GM10266 (cell line): ENCODE measurements around the gene ACBD3.

ENCODE experiments used
- DNase-seq: peaks from one replicate; pipeline ENCODE4 v3.0.0; 2012; ENCODE audit errors: extremely low spot score
- TF ChIP-seq, protein P1 (sequence below): IDR thresholded peaks from 2 replicates; pipeline ENCODE4 v1.5.1; 2012; ENCODE audit warnings: mild to moderate bottlenecking, low read depth; ENCODE audit not compliant: control insufficient read depth, insufficient read depth; ENCODE audit errors: missing control alignments

Gene ACBD3

DNA sequence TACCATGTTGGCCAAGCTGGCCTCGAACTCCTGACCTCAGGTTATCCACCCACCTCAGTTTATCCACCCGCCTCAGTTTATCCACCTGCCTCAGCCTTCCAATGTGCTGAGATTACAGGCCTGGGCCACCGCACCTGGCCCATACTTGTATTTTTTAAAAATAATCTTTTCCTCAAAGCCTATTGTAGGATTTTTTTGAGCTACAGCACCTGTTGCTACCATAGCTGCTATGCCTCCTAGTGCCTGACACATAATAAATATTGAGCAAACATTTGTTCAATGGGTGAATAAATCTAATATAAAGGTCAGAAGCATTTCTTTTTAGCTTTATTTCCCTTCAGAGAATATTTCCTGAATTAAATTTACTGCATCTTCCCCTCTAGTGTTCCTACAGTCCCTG, 15.7 kb upstream of the ACBD3 start:
- TF ChIP-seq, protein P1, sequence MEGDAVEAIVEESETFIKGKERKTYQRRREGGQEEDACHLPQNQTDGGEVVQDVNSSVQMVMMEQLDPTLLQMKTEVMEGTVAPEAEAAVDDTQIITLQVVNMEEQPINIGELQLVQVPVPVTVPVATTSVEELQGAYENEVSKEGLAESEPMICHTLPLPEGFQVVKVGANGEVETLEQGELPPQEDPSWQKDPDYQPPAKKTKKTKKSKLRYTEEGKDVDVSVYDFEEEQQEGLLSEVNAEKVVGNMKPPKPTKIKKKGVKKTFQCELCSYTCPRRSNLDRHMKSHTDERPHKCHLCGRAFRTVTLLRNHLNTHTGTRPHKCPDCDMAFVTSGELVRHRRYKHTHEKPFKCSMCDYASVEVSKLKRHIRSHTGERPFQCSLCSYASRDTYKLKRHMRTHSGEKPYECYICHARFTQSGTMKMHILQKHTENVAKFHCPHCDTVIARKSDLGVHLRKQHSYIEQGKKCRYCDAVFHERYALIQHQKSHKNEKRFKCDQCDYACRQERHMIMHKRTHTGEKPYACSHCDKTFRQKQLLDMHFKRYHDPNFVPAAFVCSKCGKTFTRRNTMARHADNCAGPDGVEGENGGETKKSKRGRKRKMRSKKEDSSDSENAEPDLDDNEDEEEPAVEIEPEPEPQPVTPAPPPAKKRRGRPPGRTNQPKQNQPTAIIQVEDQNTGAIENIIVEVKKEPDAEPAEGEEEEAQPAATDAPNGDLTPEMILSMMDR, result no peak

DNA sequence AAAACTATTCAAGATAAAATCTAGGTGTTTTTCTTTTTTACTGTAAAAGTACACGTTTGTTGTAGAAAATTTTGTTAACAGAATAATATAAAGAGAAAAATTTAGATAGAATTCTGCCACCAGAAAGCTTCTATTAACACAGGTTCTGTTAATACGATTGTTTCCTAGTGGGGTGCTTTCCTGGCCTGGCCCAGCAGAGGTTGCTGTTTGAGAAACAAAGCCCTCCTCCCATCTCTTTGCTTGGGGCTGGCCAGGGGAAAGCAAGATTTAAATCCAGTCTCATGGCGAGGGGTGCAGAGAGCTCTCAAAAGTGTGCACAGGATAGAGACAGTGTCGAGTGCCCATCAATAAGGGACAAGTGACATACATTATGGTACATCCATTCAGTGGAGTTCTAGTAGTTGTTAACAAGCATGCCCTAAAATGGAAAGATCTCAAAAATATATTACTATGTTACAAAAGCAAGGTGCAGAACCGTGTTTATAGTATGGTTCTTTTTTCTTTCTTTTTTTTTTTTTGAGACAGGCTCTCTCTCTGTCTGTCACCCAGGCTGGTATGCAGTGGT, 14.6 kb upstream of the ACBD3 start:
- peak; percentile 60 for DNase-seq
- TF ChIP-seq, protein P1, result peak; percentile 64

More for the DNA sequence above, 15.7 kb upstream of the ACBD3 start:
- no peak for DNase-seq

DNA sequence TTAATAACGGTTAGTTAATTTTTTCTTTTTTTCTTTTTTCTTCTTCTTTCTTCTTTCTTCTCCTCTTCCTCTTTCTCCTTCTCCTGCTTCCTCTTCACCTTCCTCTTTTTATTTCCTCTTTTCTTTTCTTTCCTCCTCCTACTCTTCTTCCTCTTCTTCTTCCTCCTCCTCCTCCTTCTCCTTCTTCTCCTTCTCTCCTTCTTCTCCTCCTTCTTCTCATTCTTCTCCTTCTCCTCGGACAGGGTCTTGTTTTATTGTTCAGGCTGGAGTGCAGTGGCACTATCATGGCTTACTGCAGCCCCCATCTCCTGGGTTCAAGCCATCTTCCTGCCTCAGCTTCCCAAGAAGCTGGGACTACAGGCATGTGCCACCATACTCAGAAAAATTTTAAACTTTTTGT, 13.4 kb upstream of the ACBD3 start:
- TF ChIP-seq, protein P1, result no peak
- DNase-seq, result no peak

DNA sequence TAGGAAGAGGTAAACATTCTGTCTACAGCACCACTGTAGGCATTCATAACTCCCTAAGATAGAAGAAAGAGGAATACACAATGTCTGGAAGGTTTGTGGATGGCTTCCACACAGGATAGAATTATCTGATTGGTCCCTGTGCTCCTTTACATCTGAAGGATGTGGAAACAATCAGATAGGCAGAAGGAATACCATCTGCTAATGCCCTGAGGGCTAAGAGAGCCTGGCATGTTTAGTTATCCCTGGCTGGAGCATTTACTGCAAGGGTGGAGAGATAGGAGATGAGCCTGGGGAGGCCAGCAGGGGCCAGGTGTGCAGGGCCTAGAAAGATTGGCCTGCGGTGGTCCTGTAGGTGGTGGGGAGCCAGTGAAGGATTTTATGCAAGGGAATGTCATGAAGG, 8.6 kb upstream of the ACBD3 start:
- TF ChIP-seq, protein P1, result no peak
- DNase-seq, result no peak

DNA sequence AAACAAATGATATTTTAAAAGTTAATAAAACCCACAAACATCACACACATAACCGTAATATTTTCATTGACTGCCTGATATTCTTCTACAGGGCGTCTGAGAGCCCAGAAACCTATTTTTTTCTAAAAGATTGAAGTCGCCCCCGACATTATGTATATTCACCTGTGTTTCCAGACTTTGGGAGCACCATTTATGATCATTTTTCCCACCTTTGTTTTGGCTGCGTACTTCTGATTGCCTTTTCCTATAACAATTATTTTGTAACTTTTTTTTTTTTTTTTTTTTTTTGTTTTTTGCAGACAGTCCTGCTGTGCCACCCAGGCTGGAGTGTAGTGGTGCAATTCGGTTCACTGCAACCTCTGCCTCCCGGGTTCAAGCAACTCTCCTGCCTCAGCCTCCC, 839 bp upstream of the ACBD3 start:
- TF ChIP-seq, protein P1, result no peak
- no peak for DNase-seq

DNA sequence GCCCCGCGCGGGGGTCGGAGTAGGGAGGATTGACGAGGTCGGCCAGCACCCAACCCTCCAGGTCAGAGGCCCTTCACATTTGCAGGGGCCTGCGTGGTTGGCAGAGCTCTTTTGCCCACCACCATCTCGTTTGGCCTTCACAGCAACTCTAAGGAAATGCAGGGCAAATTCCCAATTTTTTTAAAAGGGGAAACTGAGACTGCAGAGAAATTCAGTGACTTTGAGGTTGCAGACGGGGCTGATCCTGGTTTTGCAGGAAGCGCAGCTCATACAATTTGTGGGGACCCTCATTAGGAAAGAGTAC, 430 bp upstream of the ACBD3 start:
- TF ChIP-seq, protein P1, result no peak
- DNase-seq, result no peak

DNA sequence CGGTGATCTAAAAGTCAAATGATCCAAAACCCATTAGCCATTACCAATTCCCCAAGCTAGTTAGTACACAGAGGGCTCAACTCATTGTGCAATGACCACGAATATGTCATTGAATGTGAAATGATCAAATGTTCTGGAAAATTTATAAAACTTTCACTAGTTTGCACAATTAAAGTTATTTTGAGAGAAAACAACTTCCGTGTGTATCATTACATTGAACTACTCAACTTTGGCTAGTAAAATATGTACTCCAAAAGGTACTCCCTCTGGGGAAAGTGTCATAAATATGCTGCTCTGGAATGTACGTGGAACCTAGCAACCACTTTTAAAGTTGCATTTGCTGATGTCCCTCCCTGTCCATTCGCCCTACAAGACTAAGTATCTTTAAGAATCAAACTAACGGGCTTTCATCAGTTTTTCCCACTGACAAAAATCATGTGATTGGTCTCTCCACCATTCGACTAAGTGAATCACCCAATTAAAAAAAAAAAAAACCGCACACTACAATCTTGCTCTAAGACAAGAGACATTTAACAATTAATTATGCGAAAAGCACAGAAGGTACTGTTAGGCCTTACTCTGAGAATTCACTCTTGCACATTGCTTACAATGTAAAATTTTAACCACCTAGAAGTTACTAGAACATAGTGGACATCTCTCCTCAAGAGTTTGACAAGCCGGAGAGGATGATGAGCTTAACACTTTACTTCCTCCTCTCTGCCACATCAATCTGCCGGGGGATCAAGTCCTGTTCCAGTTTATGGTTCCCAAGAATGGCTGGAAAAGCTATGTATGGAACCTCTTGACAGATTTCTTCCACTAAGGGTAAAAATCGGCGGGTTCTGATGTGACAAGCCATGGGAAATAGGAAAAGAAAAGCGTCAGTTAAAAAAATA, 1.2 kb downstream of the ACBD3 start:
- no peak for DNase-seq

More for the DNA sequence above, 1.2 kb downstream of the ACBD3 start:
- TF ChIP-seq, protein P1, result no peak
